Left renal pelvis (tissue), 4 donors: ENCODE data around the gene TSFM. TPM values are rescaled to one million over a fixed set of nuclear protein-coding genes. Genes with fewer than 3 reads are reported as not detected.
"Not testable (repeated sequence)": the region's sequence is repeated elsewhere in the genome, so short reads cannot be mapped to it uniquely, and the experiment has no call there.

Experiments used
- DNase-seq, 4 donors: peaks; one replicate each; pipeline ENCODE4 v3.0.0-alpha.2; 2013; ENCODE audit warnings: low read depth in 4 of 4, low spot score in 3 of 4
- polyA plus RNA-seq, 4 donors: library from polyadenylated mRNA; unstranded; fragments of 120-200 nt; gene quantifications; one replicate each; pipeline ENCODE4 v1.2.1, GENCODE V29; 2013; ENCODE audit not compliant: insufficient read length in 4 of 4

The TSFM gene
- polyA plus RNA-seq, 4 donors, result 23.4 to 47.4 (median 46.9) TPM

- DNase-seq, result no peak
Observed at GRCh38 chr12:57761391-57761998, 21.1 kb upstream of the TSFM start.

GRCh38 chr12:57762463-57762862 lies 20.1 kb upstream of the TSFM start:
- DNase-seq, result no peak

GRCh38 chr12:57763881-57764661 lies 18.5 kb upstream of the TSFM start:
- no peak for DNase-seq

GRCh38 chr12:57764662-57765002 lies 18.0 kb upstream of the TSFM start:
- no peak for DNase-seq

- DNase-seq, result no peak
Observed at GRCh38 chr12:57765003-57765697, 17.4 kb upstream of the TSFM start.

- no peak for DNase-seq
Observed at GRCh38 chr12:57765698-57766463, 16.7 kb upstream of the TSFM start.

- DNase-seq, result no peak
Observed at GRCh38 chr12:57766464-57767304, 15.9 kb upstream of the TSFM start, which contains the start of gene CYP27B1. Gene CYP27B1 (minus strand): TSS chr12:57767078. CDS start chr12:57767041, 37 bp downstream.

- no peak for DNase-seq
Observed at GRCh38 chr12:57767305-57767698, 15.3 kb upstream of the TSFM start.

GRCh38 chr12:57767876-57768275 lies 14.7 kb upstream of the TSFM start:
- no peak for DNase-seq

GRCh38 chr12:57769594-57769993 lies 13.0 kb upstream of the TSFM start:
- no peak for DNase-seq

GRCh38 chr12:57770734-57771133 lies 11.9 kb upstream of the TSFM start:
- no peak for DNase-seq

GRCh38 chr12:57771236-57771872 lies 11.2 kb upstream of the TSFM start:
- DNase-seq, result peak in 2 of 4 donors; percentile 85 to 86

- DNase-seq, result peak; percentile 87 to 94 (median 93)
Observed at GRCh38 chr12:57771873-57772428, 10.6 kb upstream of the TSFM start, which contains the start of gene METTL1. Gene METTL1 (minus strand): TSS chr12:57772105. CDS start chr12:57772083, 22 bp downstream.

- DNase-seq, result no peak
Observed at GRCh38 chr12:57772429-57773322, 9.9 kb upstream of the TSFM start, which contains the start of gene EEF1AKMT3. Gene EEF1AKMT3 (plus strand): TSS chr12:57772614. CDS start chr12:57772725, 111 bp downstream.

GRCh38 chr12:57774634-57775033 lies 8.0 kb upstream of the TSFM start:
- DNase-seq, result not testable (repeated sequence)

GRCh38 chr12:57775044-57775443 lies 7.5 kb upstream of the TSFM start:
- no peak for DNase-seq

GRCh38 chr12:57775563-57776246 lies 6.9 kb upstream of the TSFM start:
- DNase-seq, result no peak
